OCI-LY1 (cell line): ENCODE measurements around the gene SCIN.

Source experiments
- CTCF ChIP-seq: fragments of 200-600 bp; sonication (generic), shearing (Covaris generic); IDR thresholded peaks from 2 replicates; pipeline ENCODE4 v1.5.1; 2017; ENCODE audit warnings: mild to moderate bottlenecking, antibody characterized with exemption, low read length, moderate library complexity, mixed read lengths
- EZH2 ChIP-seq: fragments of 200-600 bp; sonication (generic), shearing (Covaris generic); IDR thresholded peaks from 2 replicates; pipeline ENCODE4 v1.8.0; 2017; ENCODE audit warnings: borderline replicate concordance, mixed run types, mild to moderate bottlenecking, antibody characterized with exemption, low read length, moderate library complexity, mixed read lengths

GRCh38 chr7:12643001-12643643 is 72.6 kb downstream of the SCIN start:
- TF ChIP-seq CTCF (no peak), EZH2 (no peak)
